ENCODE data around the gene C1RL. TPM values are rescaled to one million over a fixed set of nuclear protein-coding genes. Genes with fewer than 3 reads are reported as not detected.

C1RL gene
- total and polyA plus RNA-seq, 2 donors (not counting 1 experiment from before 2014, with no cell fraction given): 13.5 to 24.9 TPM

DNA sequence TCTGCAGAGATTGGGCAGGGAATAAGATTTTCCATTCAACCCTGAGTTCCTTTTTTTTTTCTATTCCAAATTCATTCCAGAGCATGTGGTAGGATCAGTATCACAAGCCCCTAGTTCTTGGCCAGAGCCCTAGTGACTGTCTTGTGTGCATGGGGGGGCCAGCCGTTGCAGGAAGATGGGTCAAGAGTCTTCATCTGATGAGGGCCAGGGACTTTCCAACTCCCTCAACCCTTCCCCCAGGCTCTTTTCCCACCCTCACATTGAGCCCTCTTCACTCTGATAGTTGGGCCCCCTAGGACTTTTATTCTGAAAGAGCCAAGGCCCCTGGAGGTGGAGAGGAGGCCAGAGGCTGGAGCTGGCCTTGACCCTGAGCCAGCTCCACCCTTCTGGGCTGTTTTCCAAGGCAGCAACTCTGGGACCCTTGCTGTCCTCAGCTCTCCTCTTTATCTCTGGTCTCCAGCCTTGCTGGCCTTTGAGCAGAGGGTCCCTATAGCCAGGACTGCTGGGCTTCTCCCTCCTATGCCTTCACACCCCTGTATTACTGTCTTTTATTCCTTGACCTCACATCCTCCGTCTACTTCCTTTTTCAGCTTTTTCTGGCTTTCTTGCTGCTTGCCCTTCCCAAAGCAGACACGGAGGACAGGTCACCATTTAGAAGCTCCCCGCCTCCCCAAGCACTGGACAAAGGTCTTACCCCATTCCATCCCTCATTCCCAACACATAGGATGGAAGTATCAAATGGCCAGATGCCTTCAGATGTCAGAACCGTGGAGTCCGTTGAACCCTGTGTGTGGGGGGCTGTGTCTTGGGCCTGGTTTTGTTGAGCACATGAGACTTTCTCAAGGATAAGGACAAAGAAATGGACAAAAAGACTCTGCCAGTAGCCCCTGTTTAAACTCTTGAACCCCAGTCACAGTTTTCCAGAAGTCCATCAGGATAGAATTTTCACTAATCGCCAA, 14.1 kb upstream of the C1RL start:
- H3K36me3 ChIP-seq (replicated peaks in 1 of 2; ENCODE audit: control extremely low read depth in 1 of 2, control insufficient read depth in 1 of 2, extremely low read depth in 1 of 2, insufficient read depth in 2 of 2, low read length in 1 of 2): no peaks in the 10 kb centered on the region
- Mint-ChIP-seq H3K4me1 (peaks cover 2% of the 10 kb centered on the region), H3K27me3 (no peaks in the 10 kb centered on the region), H3K27ac (no peak overlapping the region), H3K4me3 (no peak overlapping the region), H3K9me3 (ENCODE audit: insufficient read depth) (no peaks in the 10 kb centered on the region)
- ATAC-seq (ENCODE audit: low read depth) (no peak), DNase-seq (no peak)
- no peaks in the 10 kb centered on the region for H3K4me1 ChIP-seq (ENCODE audit: control insufficient read depth in 2 of 2, insufficient read depth in 2 of 2, low read length in 2 of 2)
- no peak overlapping the region for H3K4me2 ChIP-seq (replicated peaks; ENCODE audit: low read depth, low read length, poor library complexity, severe bottlenecking)
- H3K79me2 ChIP-seq (ENCODE audit: control insufficient read depth, insufficient read depth, low read length): no peaks in the 10 kb centered on the region
- no peak for TF ChIP-seq EZH2 (IDR thresholded peaks at IDR 0.05; ENCODE audit: borderline replicate concordance, insufficient read depth, low read depth, low read length, poor library complexity, severe bottlenecking)
- TF ChIP-seq, protein P1, sequence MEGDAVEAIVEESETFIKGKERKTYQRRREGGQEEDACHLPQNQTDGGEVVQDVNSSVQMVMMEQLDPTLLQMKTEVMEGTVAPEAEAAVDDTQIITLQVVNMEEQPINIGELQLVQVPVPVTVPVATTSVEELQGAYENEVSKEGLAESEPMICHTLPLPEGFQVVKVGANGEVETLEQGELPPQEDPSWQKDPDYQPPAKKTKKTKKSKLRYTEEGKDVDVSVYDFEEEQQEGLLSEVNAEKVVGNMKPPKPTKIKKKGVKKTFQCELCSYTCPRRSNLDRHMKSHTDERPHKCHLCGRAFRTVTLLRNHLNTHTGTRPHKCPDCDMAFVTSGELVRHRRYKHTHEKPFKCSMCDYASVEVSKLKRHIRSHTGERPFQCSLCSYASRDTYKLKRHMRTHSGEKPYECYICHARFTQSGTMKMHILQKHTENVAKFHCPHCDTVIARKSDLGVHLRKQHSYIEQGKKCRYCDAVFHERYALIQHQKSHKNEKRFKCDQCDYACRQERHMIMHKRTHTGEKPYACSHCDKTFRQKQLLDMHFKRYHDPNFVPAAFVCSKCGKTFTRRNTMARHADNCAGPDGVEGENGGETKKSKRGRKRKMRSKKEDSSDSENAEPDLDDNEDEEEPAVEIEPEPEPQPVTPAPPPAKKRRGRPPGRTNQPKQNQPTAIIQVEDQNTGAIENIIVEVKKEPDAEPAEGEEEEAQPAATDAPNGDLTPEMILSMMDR (IDR thresholded peaks at IDR 0.05): no peak
- H2AFZ ChIP-seq (ENCODE audit: insufficient read depth, low read depth, low read length, poor library complexity, severe bottlenecking): no peak overlapping the region
- intact Hi-C loops (cut with micrococcal nuclease): no loop called here
- no peak overlapping the region for H3K27ac ChIP-seq (ENCODE audit: low read length in 2 of 2)
- no peaks in the 10 kb centered on the region for H3K27me3 ChIP-seq (replicated peaks in 1 of 4; ENCODE audit: control extremely low read depth in 1 of 4, control insufficient read depth in 3 of 4, insufficient read depth in 4 of 4, low read length in 3 of 4)
- 92% methylated on average over 5 of the region's 7 CpGs for WGBS (ENCODE audit: insufficient coverage)
- ChIA-PET CTCF (interaction anchor here (0.6 to 1.1 kb wide), 4 partner anchors 13 to 123 kb away, joined by 3 to 4 read pairs (median 3); partner anchors contain the start of gene C1RL), POLR2A (no interaction called here)
- H3K9ac ChIP-seq (ENCODE audit: low read length): no peak overlapping the region
- no peaks in the 10 kb centered on the region for H3K9me3 ChIP-seq (ENCODE audit: control extremely low read depth in 1 of 3, control insufficient read depth in 2 of 3, insufficient read depth in 1 of 3, low read length in 2 of 3)
- H4K20me1 ChIP-seq (ENCODE audit: control insufficient read depth, insufficient read depth, low read length, poor library complexity, severe bottlenecking): no peaks in the 10 kb centered on the region
- no peak overlapping the region for H3K4me3 ChIP-seq (ENCODE audit: control extremely low read depth in 1 of 5, extremely low read depth in 1 of 5, insufficient read depth in 1 of 5, low read depth in 2 of 5, low read length in 4 of 5)

DNA sequence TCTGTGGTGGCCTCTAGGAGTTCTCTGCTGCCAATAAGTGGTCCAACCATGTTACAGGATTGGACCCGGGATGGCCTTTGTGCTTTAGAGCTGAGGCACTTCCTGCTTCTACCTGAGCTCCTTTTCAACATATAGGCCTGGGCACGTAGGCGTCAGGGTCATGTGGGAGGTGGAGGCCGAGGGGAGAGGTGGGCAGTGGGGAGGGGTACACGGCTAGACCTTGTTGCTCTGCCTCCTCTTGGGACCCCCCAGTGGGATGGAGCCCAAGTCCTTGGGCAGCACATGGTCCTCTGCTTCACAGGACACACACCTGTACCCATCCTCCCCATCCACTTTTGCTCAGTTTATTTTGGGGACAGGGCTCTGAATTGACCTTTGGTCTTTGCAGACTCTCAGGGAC, 12.3 kb upstream of the C1RL start:
- Histone ChIP-seq H3K4me2 (replicated peaks; ENCODE audit: low read depth, low read length, poor library complexity, severe bottlenecking) (no peak overlapping the region), H3K4me1 (ENCODE audit: control insufficient read depth in 2 of 2, insufficient read depth in 2 of 2, low read length in 2 of 2) (no peaks in the 10 kb centered on the region), H3K4me3 (ENCODE audit: control extremely low read depth in 1 of 5, extremely low read depth in 1 of 5, insufficient read depth in 1 of 5, low read depth in 2 of 5, low read length in 4 of 5) (no peak overlapping the region), H3K27me3 (replicated peaks in 1 of 4; ENCODE audit: control extremely low read depth in 1 of 4, control insufficient read depth in 3 of 4, insufficient read depth in 4 of 4, low read length in 3 of 4) (no peaks in the 10 kb centered on the region), H3K9ac (ENCODE audit: low read length) (no peak overlapping the region), H4K20me1 (ENCODE audit: control insufficient read depth, insufficient read depth, low read length, poor library complexity, severe bottlenecking) (no peaks in the 10 kb centered on the region), H3K27ac (ENCODE audit: low read length in 2 of 2) (no peak overlapping the region), H3K79me2 (ENCODE audit: control insufficient read depth, insufficient read depth, low read length) (no peaks in the 10 kb centered on the region), H3K36me3 (replicated peaks in 1 of 2; ENCODE audit: control extremely low read depth in 1 of 2, control insufficient read depth in 1 of 2, extremely low read depth in 1 of 2, insufficient read depth in 2 of 2, low read length in 1 of 2) (peaks cover 0 to 11% of the 10 kb centered on the region in 2 experiments), H2AFZ (ENCODE audit: insufficient read depth, low read depth, low read length, poor library complexity, severe bottlenecking) (no peak overlapping the region), H3K9me3 (ENCODE audit: control extremely low read depth in 1 of 3, control insufficient read depth in 2 of 3, insufficient read depth in 1 of 3, low read length in 2 of 3) (no peaks in the 10 kb centered on the region)
- intact Hi-C loops (cut with micrococcal nuclease): no loop called here
- ChIA-PET CTCF (interaction anchor here (1.5 kb wide), 1 partner anchor 9 kb away, joined by 4 read pairs; no protein-coding TSS in a partner anchor), POLR2A (interaction anchor here (0.8 kb wide), 1 partner anchor 9 kb away, joined by 3 read pairs; the partner anchor contains the start of gene CLSTN3)
- TF ChIP-seq EZH2 (IDR thresholded peaks at IDR 0.05; ENCODE audit: borderline replicate concordance, insufficient read depth, low read depth, low read length, poor library complexity, severe bottlenecking): no peak
- TF ChIP-seq, protein P1 (IDR thresholded peaks at IDR 0.05): no peak
- H3K4me3 Mint-ChIP-seq: no peak overlapping the region
- no peak for DNase-seq
- H3K4me1 Mint-ChIP-seq: no peaks in the 10 kb centered on the region
- no peaks in the 10 kb centered on the region for H3K27me3 Mint-ChIP-seq
- H3K9me3 Mint-ChIP-seq (ENCODE audit: insufficient read depth): no peaks in the 10 kb centered on the region
- no peak for ATAC-seq (ENCODE audit: low read depth)
- H3K27ac Mint-ChIP-seq: no peak overlapping the region
- WGBS (ENCODE audit: insufficient coverage): 86% methylated on average over 2 of the region's 5 CpGs

All from B cell (primary cell).